K562 (cell line): ENCODE results near the gene UBE2L6. TPM values are rescaled to one million over a fixed set of nuclear protein-coding genes. Genes with fewer than 3 reads are reported as not detected.

Experiments used
- ATAC-seq: fragments of 200-7000 bp; cut with Tn5 transposase; 3 replicates; pipeline ENCODE4 v1.9.1; 2020; ENCODE audit warnings: moderate library complexity
- BruUV-seq: library from RNA; stranded (reverse); fragments of 400-500 nt; replicated peaks from 2 replicates; lab custom pipeline; 2021; lab: Mats Ljungman, UMichigan
- CTCF ChIA-PET: fragments of 300-600 bp; formaldehyde crosslinking; extraction: SDS; loops from one replicate; lab custom pipeline; 2021; ENCODE audit warnings: low intra/inter-chr PET ratio; lab: Yijun Ruan, JAX
- POLR2A ChIA-PET: fragments of 300-600, 350-650 bp; sonication (Branson Sonifier 250); formaldehyde crosslinking; extraction: SDS; loops from one replicate; lab custom pipeline; 2021; ENCODE audit warnings: antibody characterized with exemption, inconsistent platforms; lab: Yijun Ruan, JAX
- DNase-seq, 4 experiments: peaks; one replicate each; pipeline versions ENCODE4 v3.0.0 to v3.0.0-alpha.2; 2011 to 2018; ENCODE audit warnings: low spot score in 3 of 4, mixed read lengths in 3 of 4; ENCODE audit errors: extremely low read depth in 1 of 4
- FAIRE-seq: peaks from 2 replicates; lab custom pipeline; 2011; peaks lifted over from hg19 to GRCh38; lab: Jason Lieb, UNC
- H2AFZ ChIP-seq: 2 replicates; pipeline ENCODE4 v1.6.0; 2011; ENCODE audit warnings: low read depth, low read length, control low read depth, inconsistent platforms
- H3K27ac ChIP-seq: fragments of 200-600 bp; 3 replicates; pipeline ENCODE4 v1.8.0; 2011; ENCODE audit warnings: low read depth, mild to moderate bottlenecking, control low read depth, inconsistent platforms, low read length, moderate library complexity, mixed read lengths; ENCODE audit errors: extremely low read depth
- H3K27me3 ChIP-seq, 2 experiments: fragments of 300-600 bp in 1 of 2; 2 replicates in 1 of 2; 3 replicates in 1 of 2; pipeline versions ENCODE4 v1.6.0 to v1.8.0; 2011; ENCODE audit warnings: inconsistent platforms in 2 of 2, low read length in 2 of 2, mild to moderate bottlenecking in 1 of 2, mixed read lengths in 1 of 2, moderate library complexity in 1 of 2; ENCODE audit not compliant: control insufficient read depth in 2 of 2, insufficient read depth in 2 of 2
- H3K36me3 ChIP-seq: fragments of 300-600 bp; 3 replicates; pipeline ENCODE4 v1.8.0; 2011; ENCODE audit warnings: mild to moderate bottlenecking, low read length, inconsistent platforms; ENCODE audit not compliant: control insufficient read depth, insufficient read depth
- H3K4me1 ChIP-seq, 2 experiments: fragments of 200-600 bp in 1 of 2; replicated peaks in 1 of 2; 2 replicates in 1 of 2; 3 replicates in 1 of 2; pipeline versions ENCODE4 v1.5.1 to v1.8.0; 2011; ENCODE audit warnings: inconsistent platforms in 2 of 2, low read length in 2 of 2, mild to moderate bottlenecking in 1 of 2, mixed read lengths in 1 of 2, moderate library complexity in 1 of 2; ENCODE audit not compliant: control insufficient read depth in 2 of 2, insufficient read depth in 2 of 2
- H3K4me2 ChIP-seq: 2 replicates; pipeline ENCODE4 v1.6.1; 2011; ENCODE audit warnings: low read length, control low read depth, inconsistent platforms, mixed read lengths; ENCODE audit not compliant: insufficient read depth
- H3K4me3 ChIP-seq: fragments of 200-600 bp; sonication (generic), shearing (Covaris generic); 2 replicates; pipeline ENCODE4 v1.5.1; 2016; ENCODE audit warnings: control low read depth, inconsistent platforms
- H3K79me2 ChIP-seq: fragments of 200-600 bp; 3 replicates; pipeline ENCODE4 v1.8.0; 2011; ENCODE audit warnings: low read length, inconsistent platforms; ENCODE audit not compliant: control insufficient read depth, insufficient read depth
- H3K9ac ChIP-seq, 2 experiments: 2 replicates each; pipeline versions ENCODE4 v1.6.0 to v1.6.1; 2011; ENCODE audit warnings: low read depth in 2 of 2, low read length in 2 of 2, control low read depth in 1 of 2, inconsistent platforms in 1 of 2, mild to moderate bottlenecking in 1 of 2, mixed read lengths in 1 of 2; ENCODE audit not compliant: insufficient read depth in 1 of 2
- H3K9me1 ChIP-seq: one replicate; pipeline ENCODE4 v1.6.0; 2011; ENCODE audit warnings: inconsistent platforms, mild to moderate bottlenecking, low read length, moderate library complexity; ENCODE audit not compliant: control insufficient read depth, insufficient read depth
- H3K9me3 ChIP-seq: replicated peaks from 2 replicates; pipeline ENCODE4 v1.5.1; 2011; ENCODE audit warnings: low read depth, low read length, inconsistent platforms; ENCODE audit not compliant: control insufficient read depth, insufficient read depth
- H4K20me1 ChIP-seq: replicated peaks from 2 replicates; pipeline ENCODE4 v1.6.1; 2011; ENCODE audit warnings: low read length, inconsistent platforms, mixed read lengths; ENCODE audit not compliant: control insufficient read depth, insufficient read depth
- CBFB ChIP-seq: sonication (generic); formaldehyde crosslinking; IDR thresholded peaks from 2 replicates; pipeline ENCODE4 v1.4.0; 2020; ENCODE audit warnings: mild to moderate bottlenecking, missing genetic modification reagents
- DPF2 ChIP-seq: fragments of 450-650 bp; IDR thresholded peaks from 2 replicates; pipeline ENCODE4 v1.6.1; 2016
- GABPB2 ChIP-seq: fragments of 250-450 bp; sonication (Bioruptor Pico); conservative IDR thresholded peaks from 2 replicates; pipeline ENCODE4 v1.5.1; 2021; ENCODE audit warnings: mild to moderate bottlenecking
- IRF9 ChIP-seq: fragments of 450-650 bp; IDR thresholded peaks from 2 replicates; pipeline ENCODE4 v1.6.1; 2016; ENCODE audit warnings: missing biosample characterization, missing genetic modification characterization
- ZFPM2 ChIP-seq: fragments of 250-450 bp; sonication (Bioruptor Pico); IDR thresholded peaks from 2 replicates; pipeline ENCODE4 v1.5.1; 2022; ENCODE audit warnings: mild to moderate bottlenecking
- WGBS: fragments of 100-300 bp; shearing (Covaris generic); methylation state at CpG from one replicate; pipeline ENCODE4 v1.1.6; 2016; ENCODE audit warnings: low coverage, mixed read lengths; ENCODE audit not compliant: insufficient coverage; ENCODE audit errors: missing lambda C conversion rate; 5-methylcytosine and 5-hydroxymethylcytosine counted together
- in situ Hi-C: fragments of 300-500 bp; cut with MboI; formaldehyde crosslinking; loops from 4 replicates; pipeline ENCODE4 v1.15.0; 2018; ENCODE audit warnings: inconsistent platforms, mixed read lengths
- intact Hi-C: fragments of 100-400 bp; cut with micrococcal nuclease; formaldehyde crosslinking; loops from 2 replicates; pipeline ENCODE4 v1.14.2; 2022
- polyA plus RNA-seq, 8 experiments: library from polyadenylated mRNA; depleted of rRNA in 4 of 8; stranded (reverse) in 5 of 8; unstranded in 3 of 8; fragments of >200 nt; fragmentation: Nextera tagmentation in 2 of 8; fragmentation: Illumina TruSeq in 1 of 8; extraction: Ambion mirVana in 2 of 8; extraction: Trizol in 1 of 8; gene quantifications; 2 replicates each; pipeline versions ENCODE4 v1.2.1 to v1.2.3, GENCODE V29; 2011 to 2014; ENCODE audit warnings: inconsistent platforms in 1 of 8, missing spikeins in 1 of 8
- total RNA-seq, 7 experiments: library from RNA; depleted of rRNA in 6 of 7; stranded (reverse); fragments of >200 nt in 6 of 7; fragmentation: Illumina TruSeq in 2 of 7; extraction: Trizol in 2 of 7; gene quantifications; 2 replicates each; pipeline versions ENCODE4 v1.2.1 to v1.2.3, GENCODE V29; 2011 to 2021; ENCODE audit warnings: low replicate concordance in 1 of 7

The UBE2L6 gene
- total and polyA plus RNA-seq, 9 of the 15 experiments (the other 6 are each of a cell fraction or from before 2014, with no cell fraction given), result 5.9 to 24.9 (median 9.7) TPM

GRCh38 chr11:57536947-57537619 is 30.4 kb downstream of the UBE2L6 start, which contains the start of gene SMTNL1:
TSS of gene SMTNL1 (plus strand) at chr11:57537595. CDS start at chr11:57542643, 5,048 bp downstream.
- TF ChIP-seq DPF2 (no peak), IRF9 (no peak), GABPB2 (CRISPR knock-in tag) (no peak), ZFPM2 (CRISPR knock-in tag) (no peak), CBFB (no peak)
- WGBS, result 65% methylated on average over 13 of the region's 14 CpGs
- in situ Hi-C loops (no loop called here), intact Hi-C loops (no loop called here)
- no peak within 1 kb of the TSS for H3K27ac ChIP-seq
- H3K4me1 ChIP-seq, result peaks cover 7% of the 10 kb centered on the region in 2 experiments; a peak in 4 of 5 replicates
- H4K20me1 ChIP-seq, result no peaks in the 10 kb centered on the region
- H3K4me2 ChIP-seq, result no peak within 1 kb of the TSS
- 0 out of 2 replicates have a peak within 1 kb of the TSS, but pooled peaks have one; percentile 12 for H2AFZ ChIP-seq
- peak; percentile 22 for ATAC-seq
- DNase-seq, result no peak
- no peaks in the 10 kb centered on the region for H3K9me3 ChIP-seq
- CTCF ChIA-PET, result no interaction called here
- H3K36me3 ChIP-seq, result no peaks in the 10 kb centered on the region
- POLR2A ChIA-PET, result interaction anchor here (3.4 kb wide), 1 partner anchor 10 kb away, joined by 11 read pairs; no protein-coding TSS in a partner anchor
- no peaks in the 10 kb centered on the region for H3K79me2 ChIP-seq
- H3K4me3 ChIP-seq, result no peak within 1 kb of the TSS
- FAIRE-seq, result no peak
- no peaks in the 10 kb centered on the region for H3K27me3 ChIP-seq
- BruUV-seq, result no TSS peak
- H3K9me1 ChIP-seq, result no peaks in the 10 kb centered on the region
- H3K9ac ChIP-seq, result no peak within 1 kb of the TSS
